NT2/D1 (cell line): ENCODE results near the gene WDFY4.

ENCODE experiments used
- SUZ12 ChIP-seq: IDR thresholded peaks from 2 replicates; pipeline ENCODE4 v1.6.1; 2011; ENCODE audit not compliant: insufficient read length, insufficient read depth; ENCODE audit errors: extremely low read depth
- YY1 ChIP-seq: IDR thresholded peaks from 2 replicates; pipeline ENCODE4 v1.6.1; 2011; ENCODE audit not compliant: insufficient read length, insufficient read depth
- ZNF274 ChIP-seq: IDR thresholded peaks from 2 replicates; pipeline ENCODE4 v1.6.1; 2011; ENCODE audit warnings: mild to moderate bottlenecking, low read depth, low read length

DNA sequence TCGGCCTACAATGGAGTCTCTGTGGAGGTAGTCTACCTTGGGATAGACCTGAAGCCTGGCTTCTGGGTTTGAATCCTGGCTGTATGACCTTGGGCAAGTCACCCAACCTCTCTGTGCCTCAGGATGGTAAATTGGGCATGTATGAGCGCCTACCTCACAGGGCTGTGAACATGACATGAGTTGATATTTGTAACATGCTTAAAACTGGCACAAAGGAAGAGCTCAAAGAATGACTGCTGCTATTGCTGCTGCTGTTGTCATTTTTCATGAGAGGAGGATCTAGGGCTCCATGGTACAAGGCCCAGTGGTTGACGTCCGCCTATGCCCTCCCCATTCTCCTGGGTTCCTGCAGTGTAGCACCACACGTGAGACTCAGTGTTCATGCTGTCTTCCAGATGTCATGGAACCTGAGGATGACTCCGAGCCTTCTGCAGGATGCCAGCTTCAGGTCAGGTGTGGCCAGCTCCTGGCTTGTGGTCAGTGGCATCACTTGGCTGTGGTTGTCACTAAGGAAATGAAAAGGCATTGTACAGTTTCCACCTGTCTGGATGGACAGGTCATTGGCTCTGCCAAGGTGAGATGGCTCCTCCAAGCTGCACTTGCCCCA lies 95.0 kb downstream of the WDFY4 start:
- no peak for TF ChIP-seq SUZ12
- TF ChIP-seq YY1: no peak
- no peak for TF ChIP-seq ZNF274
